Endothelial cell of umbilical vein (primary cell): Measurements from ENCODE around the gene ASB10. TPM values are rescaled to one million over a fixed set of nuclear protein-coding genes. Genes with fewer than 3 reads are reported as not detected.

Source experiments
- BruUV-seq: library from RNA; stranded (reverse); fragments of 400-500 nt; replicated peaks from 2 replicates; lab custom pipeline; 2021; lab: Mats Ljungman, UMichigan
- CTCF ChIA-PET: fragments of 300-600, 350-600 bp; sonication (Branson Sonifier 250); formaldehyde crosslinking; loops from one replicate; lab custom pipeline; 2021; ENCODE audit warnings: antibody characterized with exemption, inconsistent platforms; lab: Charles Lee
- POLR2A ChIA-PET: fragments of 300-600, 350-600 bp; sonication (Branson Sonifier 250); formaldehyde crosslinking; loops from one replicate; lab custom pipeline; 2021; ENCODE audit warnings: antibody characterized with exemption, inconsistent platforms; lab: Charles Lee
- DNase-seq: peaks from one replicate; pipeline ENCODE4 v3.0.0-alpha.2; 2011; ENCODE audit warnings: low read depth, low spot score
- FAIRE-seq: peaks from 2 replicates; lab custom pipeline; 2011; peaks lifted over from hg19 to GRCh38; lab: Jason Lieb, UNC
- H2AFZ ChIP-seq: 2 replicates; pipeline ENCODE4 v1.6.0; 2012; ENCODE audit warnings: low read depth, low read length, control low read depth, inconsistent platforms
- H3K27ac ChIP-seq: 2 replicates; pipeline ENCODE4 v1.5.1; 2011; ENCODE audit warnings: low read depth, mild to moderate bottlenecking, control low read depth, low read length, moderate library complexity; ENCODE audit not compliant: insufficient read depth
- H3K27me3 ChIP-seq, 2 experiments: 2 replicates each; pipeline versions ENCODE4 v1.6.0 to v1.6.1; 2011; ENCODE audit warnings: low read length in 2 of 2, mixed read lengths in 1 of 2; ENCODE audit not compliant: control insufficient read depth in 2 of 2, insufficient read depth in 2 of 2
- H3K36me3 ChIP-seq, 2 experiments: 2 replicates in 1 of 2; 3 replicates in 1 of 2; pipeline ENCODE4 v1.5.1; 2011; ENCODE audit warnings: low read length in 2 of 2, mild to moderate bottlenecking in 1 of 2, moderate library complexity in 1 of 2; ENCODE audit not compliant: control insufficient read depth in 2 of 2, insufficient read depth in 2 of 2; ENCODE audit errors: extremely low read depth in 1 of 2
- H3K4me1 ChIP-seq: 3 replicates; pipeline ENCODE4 v1.5.1; 2011; ENCODE audit warnings: mild to moderate bottlenecking, low read length; ENCODE audit not compliant: control insufficient read depth, insufficient read depth; ENCODE audit errors: extremely low read depth
- H3K4me2 ChIP-seq: 2 replicates; pipeline ENCODE4 v1.6.1; 2011; ENCODE audit warnings: low read length, control low read depth, mixed read lengths; ENCODE audit not compliant: insufficient read depth
- H3K4me3 ChIP-seq, 3 experiments: fragments of 200-600 bp in 1 of 3; sonication (generic), shearing (Covaris generic) in 1 of 3; replicated peaks in 1 of 3; 2 replicates each; pipeline ENCODE4 v1.5.1; 2011 to 2016; ENCODE audit warnings: control low read depth in 3 of 3, low read length in 3 of 3, mild to moderate bottlenecking in 2 of 3, inconsistent platforms in 1 of 3, low read depth in 1 of 3, moderate library complexity in 1 of 3; ENCODE audit not compliant: insufficient read depth in 1 of 3
- H3K79me2 ChIP-seq: 2 replicates; pipeline ENCODE4 v1.6.0; 2012; ENCODE audit warnings: low read length, inconsistent platforms; ENCODE audit not compliant: control insufficient read depth, insufficient read depth
- H3K9ac ChIP-seq: replicated peaks from 2 replicates; pipeline ENCODE3; 2011; ENCODE audit warnings: low read length, control low read depth; ENCODE audit not compliant: insufficient read depth; ENCODE audit errors: extremely low read depth
- H3K9me1 ChIP-seq: replicated peaks from 3 replicates; pipeline ENCODE4 v1.6.0; 2011; ENCODE audit warnings: mild to moderate bottlenecking, low read length; ENCODE audit not compliant: control insufficient read depth, insufficient read depth; ENCODE audit errors: extremely low read depth
- H3K9me3 ChIP-seq: replicated peaks from 2 replicates; pipeline ENCODE4 v1.5.1; 2012; ENCODE audit warnings: low read length, inconsistent platforms; ENCODE audit not compliant: control insufficient read depth, insufficient read depth
- H4K20me1 ChIP-seq: replicated peaks from 2 replicates; pipeline ENCODE3; 2011; ENCODE audit warnings: mild to moderate bottlenecking, low read length; ENCODE audit not compliant: control insufficient read depth, insufficient read depth; ENCODE audit errors: extremely low read depth
- EZH2 ChIP-seq: IDR thresholded peaks from 2 replicates; pipeline ENCODE4 v1.6.1; 2012; ENCODE audit warnings: borderline replicate concordance, low read depth, mild to moderate bottlenecking, moderate library complexity, low read length, inconsistent platforms; ENCODE audit not compliant: severe bottlenecking
- FOS ChIP-seq: IDR thresholded peaks from 2 replicates; pipeline ENCODE4 v1.6.1; 2011; ENCODE audit warnings: mild to moderate bottlenecking, low read length, moderate library complexity, borderline replicate concordance; ENCODE audit not compliant: insufficient read depth
- GATA2 ChIP-seq: IDR thresholded peaks from 2 replicates; pipeline ENCODE4 v1.7.0; 2011; ENCODE audit warnings: low read depth, mild to moderate bottlenecking, moderate library complexity, mixed read lengths, low read length; ENCODE audit not compliant: insufficient read length, insufficient read depth
- JUN ChIP-seq: IDR thresholded peaks from 2 replicates; pipeline ENCODE4 v1.6.1; 2011; ENCODE audit warnings: borderline replicate concordance, low read depth; ENCODE audit not compliant: insufficient read length, insufficient read depth
- MYC ChIP-seq: IDR thresholded peaks from one replicate; pipeline ENCODE4 v1.6.1; 2011; ENCODE audit warnings: mild to moderate bottlenecking, low read depth, low read length
- POLR2A ChIP-seq: IDR thresholded peaks from 2 replicates; pipeline ENCODE4 v1.6.1; 2012; ENCODE audit warnings: low read depth, mild to moderate bottlenecking, control low read depth, low read length
- POLR2AphosphoS5 ChIP-seq: IDR thresholded peaks from 2 replicates; pipeline ENCODE4 v1.6.1; 2012; ENCODE audit warnings: low read depth, mild to moderate bottlenecking, control low read depth, low read length, moderate library complexity; ENCODE audit not compliant: insufficient read depth
- dilution Hi-C: fragments of 300-500 bp; cut with MboI; formaldehyde crosslinking; loops from one replicate; pipeline ENCODE4 v1.15.0; 2019; ENCODE audit warnings: low sequenced_read_pairs; ENCODE audit not compliant: extremely low pct_ligation_motif_present
- intact Hi-C: fragments of 100-400 bp; cut with micrococcal nuclease; formaldehyde crosslinking; loops from one replicate; pipeline ENCODE4 v1.10.0; 2022
- polyA plus RNA-seq, 4 experiments: library from polyadenylated mRNA; depleted of rRNA in 3 of 4; stranded (reverse) in 3 of 4; unstranded in 1 of 4; fragments of >200 nt; gene quantifications; 2 replicates each; pipeline versions ENCODE4 v1.2.1 to v1.2.3, GENCODE V29; 2011 to 2012; ENCODE audit warnings: missing spikeins in 1 of 4
- total RNA-seq: library from RNA; stranded (reverse); gene quantifications from 2 replicates; pipeline ENCODE4 v1.2.3, GENCODE V29; 2021
- TF ChIP-seq, protein P1 (sequence below), 2 donors: IDR thresholded peaks; 1 replicate in 1 of 2; 2 replicates in 1 of 2; pipeline ENCODE4 v1.5.1; 2011; ENCODE audit warnings: low read length in 2 of 2, mild to moderate bottlenecking in 2 of 2, moderate library complexity in 2 of 2, control low read depth in 1 of 2, inconsistent platforms in 1 of 2, low read depth in 1 of 2; ENCODE audit not compliant: insufficient read depth in 1 of 2; ENCODE audit errors: extremely low read depth in 1 of 2
- TF ChIP-seq, protein P2 (sequence below): IDR thresholded peaks from 2 replicates; pipeline ENCODE4 v1.6.1; 2011; ENCODE audit not compliant: insufficient read depth, insufficient read length

Gene ASB10
- total and polyA plus RNA-seq, 2 donors (not counting 3 experiments of a cell fraction or from before 2014, with no cell fraction given) = not detected

DNA sequence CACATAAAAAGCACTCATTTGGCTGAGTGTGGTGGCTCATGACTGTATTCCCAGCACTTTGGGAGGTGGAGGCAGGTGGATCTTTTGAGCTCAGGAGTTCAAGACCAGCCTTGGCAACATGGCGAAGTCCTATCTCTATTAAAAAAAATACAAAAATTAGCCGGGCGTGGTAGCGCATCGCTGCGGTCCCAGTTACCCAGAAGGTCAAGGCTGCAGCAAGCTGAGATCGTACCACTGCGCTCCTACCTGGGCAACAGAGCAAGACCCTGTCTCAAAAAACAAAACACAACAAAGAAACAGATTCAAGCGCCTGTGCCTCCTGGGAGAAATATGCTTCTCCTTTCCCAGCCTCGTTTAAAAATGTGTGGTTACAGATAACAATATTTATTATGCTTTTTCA is 42.2 kb upstream of the ASB10 start:
- no peak overlapping the region for H3K4me3 ChIP-seq

More for the DNA sequence above, 42.2 kb upstream of the ASB10 start:
- Histone ChIP-seq H2AFZ (no peak overlapping the region), H3K36me3 (peaks cover 5 to 7% of the 10 kb centered on the region in 2 experiments), H3K27ac (no peak overlapping the region), H4K20me1 (no peaks in the 10 kb centered on the region), H3K4me1 (peaks cover 30% of the 10 kb centered on the region), H3K79me2 (peaks cover 34% of the 10 kb centered on the region), H3K9me3 (no peaks in the 10 kb centered on the region), H3K9me1 (no peaks in the 10 kb centered on the region), H3K27me3 (no peaks in the 10 kb centered on the region), H3K9ac (no peak overlapping the region), H3K4me2 (no peak overlapping the region)
- BruUV-seq = no TSS peak
- FAIRE-seq = no peak
- POLR2A ChIA-PET = no interaction called here
- TF ChIP-seq, protein P1, sequence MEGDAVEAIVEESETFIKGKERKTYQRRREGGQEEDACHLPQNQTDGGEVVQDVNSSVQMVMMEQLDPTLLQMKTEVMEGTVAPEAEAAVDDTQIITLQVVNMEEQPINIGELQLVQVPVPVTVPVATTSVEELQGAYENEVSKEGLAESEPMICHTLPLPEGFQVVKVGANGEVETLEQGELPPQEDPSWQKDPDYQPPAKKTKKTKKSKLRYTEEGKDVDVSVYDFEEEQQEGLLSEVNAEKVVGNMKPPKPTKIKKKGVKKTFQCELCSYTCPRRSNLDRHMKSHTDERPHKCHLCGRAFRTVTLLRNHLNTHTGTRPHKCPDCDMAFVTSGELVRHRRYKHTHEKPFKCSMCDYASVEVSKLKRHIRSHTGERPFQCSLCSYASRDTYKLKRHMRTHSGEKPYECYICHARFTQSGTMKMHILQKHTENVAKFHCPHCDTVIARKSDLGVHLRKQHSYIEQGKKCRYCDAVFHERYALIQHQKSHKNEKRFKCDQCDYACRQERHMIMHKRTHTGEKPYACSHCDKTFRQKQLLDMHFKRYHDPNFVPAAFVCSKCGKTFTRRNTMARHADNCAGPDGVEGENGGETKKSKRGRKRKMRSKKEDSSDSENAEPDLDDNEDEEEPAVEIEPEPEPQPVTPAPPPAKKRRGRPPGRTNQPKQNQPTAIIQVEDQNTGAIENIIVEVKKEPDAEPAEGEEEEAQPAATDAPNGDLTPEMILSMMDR (IDR thresholded peaks at IDR 0.05; ENCODE audit: extremely low read depth in 1 of 2, insufficient read depth in 1 of 2, low read depth in 1 of 2, low read length in 2 of 2) = no peak
- TF ChIP-seq EZH2 (no peak), FOS (no peak), GATA2 (no peak), MYC (no peak), POLR2A (no peak), JUN (no peak), POLR2AphosphoS5 (no peak)
- TF ChIP-seq, protein P2, sequence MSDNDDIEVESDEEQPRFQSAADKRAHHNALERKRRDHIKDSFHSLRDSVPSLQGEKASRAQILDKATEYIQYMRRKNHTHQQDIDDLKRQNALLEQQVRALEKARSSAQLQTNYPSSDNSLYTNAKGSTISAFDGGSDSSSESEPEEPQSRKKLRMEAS = no peak
- intact Hi-C loops = no loop called here
- DNase-seq = no peak
- dilution Hi-C loops = no loop called here
- CTCF ChIA-PET = interaction anchor here (6.3 kb wide), 1 partner anchor 14 kb away, joined by 52 read pairs; no protein-coding TSS in a partner anchor
